Fibroblast of the aortic adventitia (primary cell): Measurements from ENCODE around the gene TMEM101. TPM values are rescaled to one million over a fixed set of nuclear protein-coding genes. Genes with fewer than 3 reads are reported as not detected.
"Not testable (repeated sequence)": the region's sequence is repeated elsewhere in the genome, so short reads cannot be mapped to it uniquely, and the experiment has no call there.

Experiments used
- DNase-seq: peaks from one replicate; pipeline ENCODE4 v3.0.0-alpha.2; 2010; ENCODE audit warnings: low read depth
- H3K4me3 ChIP-seq: 2 replicates; pipeline ENCODE4 v1.5.1; 2011; ENCODE audit warnings: low read depth, mild to moderate bottlenecking, control low read depth, low read length, moderate library complexity
- CTCF ChIP-seq: IDR thresholded peaks from 2 replicates; pipeline ENCODE4 v1.5.1; 2011; ENCODE audit warnings: mild to moderate bottlenecking, low read length, control low read depth, inconsistent platforms; ENCODE audit not compliant: insufficient read depth
- total RNA-seq: library from RNA; depleted of rRNA; stranded (reverse); fragments of >200 nt; gene quantifications from 2 replicates; pipeline ENCODE4 v1.2.3, GENCODE V29; 2012; ENCODE audit warnings: low replicate concordance

TMEM101 gene
- total RNA-seq, 1 donor: 28.5 TPM

- no peak overlapping the region for H3K4me3 ChIP-seq
- no peak for DNase-seq
- TF ChIP-seq CTCF: no peak
These were observed 14.5 kb downstream of the TMEM101 start for GRCh38 chr17:44000141-44000860.

GRCh38 chr17:43999024-43999423, 15.7 kb downstream of the TMEM101 start:
- no peak for TF ChIP-seq CTCF
- no peak for DNase-seq
- no peak overlapping the region for H3K4me3 ChIP-seq

- no peak overlapping the region for H3K4me3 ChIP-seq
- peak; percentile 65 for DNase-seq
- TF ChIP-seq CTCF: no peak
These were observed 16.2 kb downstream of the TMEM101 start for GRCh38 chr17:43998552-43998951.

DNA sequence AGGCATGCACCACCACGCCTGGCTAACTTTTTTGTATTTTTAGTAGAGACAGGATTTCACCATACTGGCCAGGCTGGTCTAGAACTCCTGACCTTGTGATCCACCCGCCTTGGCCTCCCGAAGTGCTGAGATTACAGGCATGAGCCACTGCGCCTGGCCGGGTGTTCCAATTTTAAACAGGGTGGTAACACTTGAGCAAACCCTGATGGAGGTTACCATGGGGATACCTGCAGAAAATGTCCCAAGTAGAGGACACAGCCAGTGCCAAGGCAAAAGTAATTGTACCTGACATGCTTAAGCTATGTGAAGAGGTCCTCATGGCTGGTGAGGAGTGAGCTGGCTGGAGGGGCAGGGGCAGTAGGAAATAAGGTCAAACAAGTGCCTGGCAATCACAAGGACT, 17.6 kb downstream of the TMEM101 start:
- not testable (repeated sequence) for DNase-seq, H3K4me3 ChIP-seq

DNA sequence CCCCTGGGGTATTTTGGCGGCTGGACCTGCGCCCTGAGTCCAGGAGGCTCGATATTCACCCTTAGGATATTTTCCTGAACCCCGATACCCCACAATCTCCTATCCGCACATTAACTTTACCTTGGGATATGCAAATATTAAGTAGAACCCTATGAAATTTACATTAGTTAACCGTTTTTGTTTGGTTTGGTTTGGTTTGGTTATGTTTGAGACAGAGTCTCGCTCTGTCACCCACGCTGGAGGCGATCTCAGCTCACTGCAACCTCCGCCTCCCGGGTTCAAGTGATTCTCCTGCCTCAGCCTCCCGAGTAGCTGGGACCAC, 19.7 kb downstream of the TMEM101 start:
- no peak overlapping the region for H3K4me3 ChIP-seq
- no peak for TF ChIP-seq CTCF
- DNase-seq: no peak

GRCh38 chr17:43994272-43995149, 20.3 kb downstream of the TMEM101 start:
- DNase-seq: peak; percentile 62
- peak overlapping the region; percentile 50 for H3K4me3 ChIP-seq
- peak; percentile 89 for TF ChIP-seq CTCF

GRCh38 chr17:43992641-43993040, 22.1 kb downstream of the TMEM101 start:
- no peak overlapping the region for H3K4me3 ChIP-seq
- DNase-seq: no peak
- no peak for TF ChIP-seq CTCF
